Hepatocyte (in vitro differentiated cells): Measurements from ENCODE around the gene LYG1. TPM values are rescaled to one million over a fixed set of nuclear protein-coding genes. Genes with fewer than 3 reads are reported as not detected.

Source experiments
- DNase-seq: peaks from one replicate; pipeline ENCODE4 v3.0.0-alpha.2; 2016; ENCODE audit warnings: low spot score
- H2AFZ ChIP-seq: fragments of 200-600 bp; sonication (generic); 2 replicates; pipeline ENCODE4 v1.6.0; 2016; ENCODE audit warnings: antibody characterized with exemption, mild to moderate bottlenecking
- H3K27ac ChIP-seq: fragments of 200-600 bp; sonication (generic); 2 replicates; pipeline ENCODE4 v1.5.1; 2016; ENCODE audit warnings: mild to moderate bottlenecking
- H3K27me3 ChIP-seq: fragments of 200-600 bp; sonication (generic); 2 replicates; pipeline ENCODE4 v1.6.1; 2016
- H3K36me3 ChIP-seq: fragments of 200-600 bp; sonication (generic); replicated peaks from 2 replicates; pipeline ENCODE4 v1.5.1; 2016; ENCODE audit warnings: low read depth; ENCODE audit not compliant: insufficient read depth
- H3K4me1 ChIP-seq: fragments of 200-600 bp; sonication (generic); 2 replicates; pipeline ENCODE4 v1.5.1; 2016; ENCODE audit warnings: mild to moderate bottlenecking, moderate library complexity; ENCODE audit not compliant: insufficient read depth
- H3K4me2 ChIP-seq: fragments of 200-600 bp; sonication (generic); 2 replicates; pipeline ENCODE4 v1.6.0; 2016
- H3K4me3 ChIP-seq: fragments of 200-600 bp; sonication (generic); 2 replicates; pipeline ENCODE4 v1.5.1; 2016; ENCODE audit warnings: mild to moderate bottlenecking
- H3K79me2 ChIP-seq: fragments of 200-600 bp; sonication (generic); 2 replicates; pipeline ENCODE4 v1.6.0; 2017; ENCODE audit warnings: mild to moderate bottlenecking
- H3K9me2 ChIP-seq: fragments of 200-600 bp; sonication (generic); replicated peaks from 2 replicates; pipeline ENCODE4 v1.6.0; 2017; ENCODE audit warnings: mild to moderate bottlenecking; ENCODE audit not compliant: insufficient read depth
- H3K9me3 ChIP-seq: fragments of 200-600 bp; sonication (generic); 2 replicates; pipeline ENCODE4 v1.5.1; 2016; ENCODE audit warnings: low read depth, mild to moderate bottlenecking
- H4K20me1 ChIP-seq: fragments of 200-600 bp; sonication (generic); 2 replicates; pipeline ENCODE4 v1.6.0; 2016; ENCODE audit warnings: mild to moderate bottlenecking; ENCODE audit not compliant: insufficient read depth, poor library complexity, severe bottlenecking
- EZH2 ChIP-seq: fragments of 200-600 bp; sonication (generic); IDR thresholded peaks from 2 replicates; pipeline ENCODE4 v1.6.1; 2016; ENCODE audit warnings: antibody characterized with exemption, mild to moderate bottlenecking, borderline replicate concordance
- EZH2phosphoT487 ChIP-seq: fragments of 200-600 bp; sonication (generic); IDR thresholded peaks from one replicate; pipeline ENCODE4 v1.6.1; 2018; ENCODE audit warnings: antibody characterized with exemption, mild to moderate bottlenecking, low read depth, moderate library complexity; ENCODE audit not compliant: unreplicated experiment, severe bottlenecking
- WGBS: methylation state at CpG from one replicate; pipeline ENCODE4 v1.1.6; 2016; ENCODE audit warnings: low lambda C conversion rate; ENCODE audit errors: missing lambda C conversion rate; 5-methylcytosine and 5-hydroxymethylcytosine counted together
- polyA plus RNA-seq: library from polyadenylated mRNA; unstranded; fragments of >200 nt; fragmentation: Nextera tagmentation; extraction: Ambion mirVana; gene quantifications from 2 replicates; pipeline ENCODE4 v1.2.1, GENCODE V29; 2016
- total RNA-seq: library from RNA; depleted of rRNA; stranded (reverse); fragments of >200 nt; gene quantifications from 2 replicates; pipeline ENCODE4 v1.2.3, GENCODE V29; 2014
- TF ChIP-seq, protein P1 (sequence below): fragments of 200-600 bp; sonication (generic); IDR thresholded peaks from 2 replicates; pipeline ENCODE4 v1.5.1; 2016; ENCODE audit warnings: antibody characterized with exemption, mild to moderate bottlenecking; ENCODE audit not compliant: poor library complexity

Gene LYG1
- total and polyA plus RNA-seq, 2 experiments from 2014 or later: 0.93 to 2.4 TPM

DNA sequence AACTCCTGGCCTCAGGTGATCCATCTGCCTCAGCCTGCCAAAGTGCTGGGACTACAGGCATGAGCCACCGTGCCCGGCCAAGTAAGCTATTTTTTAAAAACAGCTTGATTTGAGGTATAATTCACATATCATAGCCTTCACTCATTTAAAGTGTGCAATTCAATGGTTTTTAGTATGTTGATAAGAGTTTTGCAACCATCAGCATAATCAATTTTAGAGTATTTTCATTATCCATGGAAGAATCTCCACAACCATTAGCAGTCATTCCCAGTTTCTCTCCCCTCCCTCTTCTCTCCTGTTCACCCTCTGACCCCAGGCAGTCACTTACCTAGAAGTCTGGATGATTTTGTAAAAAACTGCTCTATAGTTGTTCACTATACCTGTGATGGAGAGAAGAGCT is 40.8 kb downstream of the LYG1 start:
- H2AFZ ChIP-seq: no peak overlapping the region
- no peak overlapping the region for H3K27ac ChIP-seq
- no peaks in the 10 kb centered on the region for H3K9me2 ChIP-seq
- DNase-seq: no peak
- H3K9me3 ChIP-seq: no peaks in the 10 kb centered on the region
- H4K20me1 ChIP-seq: no peaks in the 10 kb centered on the region
- H3K4me2 ChIP-seq: no peak overlapping the region
- H3K79me2 ChIP-seq: no peaks in the 10 kb centered on the region
- no peaks in the 10 kb centered on the region for H3K27me3 ChIP-seq
- no peaks in the 10 kb centered on the region for H3K36me3 ChIP-seq
- WGBS: 93% methylated on average over 2 of the region's 2 CpGs
- no peak for TF ChIP-seq EZH2
- no peak for TF ChIP-seq EZH2phosphoT487
- TF ChIP-seq, protein P1, sequence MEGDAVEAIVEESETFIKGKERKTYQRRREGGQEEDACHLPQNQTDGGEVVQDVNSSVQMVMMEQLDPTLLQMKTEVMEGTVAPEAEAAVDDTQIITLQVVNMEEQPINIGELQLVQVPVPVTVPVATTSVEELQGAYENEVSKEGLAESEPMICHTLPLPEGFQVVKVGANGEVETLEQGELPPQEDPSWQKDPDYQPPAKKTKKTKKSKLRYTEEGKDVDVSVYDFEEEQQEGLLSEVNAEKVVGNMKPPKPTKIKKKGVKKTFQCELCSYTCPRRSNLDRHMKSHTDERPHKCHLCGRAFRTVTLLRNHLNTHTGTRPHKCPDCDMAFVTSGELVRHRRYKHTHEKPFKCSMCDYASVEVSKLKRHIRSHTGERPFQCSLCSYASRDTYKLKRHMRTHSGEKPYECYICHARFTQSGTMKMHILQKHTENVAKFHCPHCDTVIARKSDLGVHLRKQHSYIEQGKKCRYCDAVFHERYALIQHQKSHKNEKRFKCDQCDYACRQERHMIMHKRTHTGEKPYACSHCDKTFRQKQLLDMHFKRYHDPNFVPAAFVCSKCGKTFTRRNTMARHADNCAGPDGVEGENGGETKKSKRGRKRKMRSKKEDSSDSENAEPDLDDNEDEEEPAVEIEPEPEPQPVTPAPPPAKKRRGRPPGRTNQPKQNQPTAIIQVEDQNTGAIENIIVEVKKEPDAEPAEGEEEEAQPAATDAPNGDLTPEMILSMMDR: no peak
- H3K4me1 ChIP-seq: no peaks in the 10 kb centered on the region
- no peak overlapping the region for H3K4me3 ChIP-seq

- 95% methylated on average over 4 of the region's 4 CpGs for WGBS
- no peaks in the 10 kb centered on the region for H4K20me1 ChIP-seq
- TF ChIP-seq EZH2phosphoT487: no peak
- no peak for TF ChIP-seq EZH2
- TF ChIP-seq, protein P1: no peak
- no peak for DNase-seq
- no peak overlapping the region for H3K27ac ChIP-seq
- H3K79me2 ChIP-seq: no peaks in the 10 kb centered on the region
- no peak overlapping the region for H3K4me2 ChIP-seq
- no peaks in the 10 kb centered on the region for H3K9me2 ChIP-seq
- no peaks in the 10 kb centered on the region for H3K27me3 ChIP-seq
- H3K9me3 ChIP-seq: no peaks in the 10 kb centered on the region
- no peaks in the 10 kb centered on the region for H3K36me3 ChIP-seq
- H3K4me3 ChIP-seq: no peak overlapping the region
- no peak overlapping the region for H2AFZ ChIP-seq
- no peaks in the 10 kb centered on the region for H3K4me1 ChIP-seq
Measured at GRCh38 chr2:99259465-99259864, 41.5 kb downstream of the LYG1 start.

GRCh38 chr2:99256677-99257076 is 44.3 kb downstream of the LYG1 start:
- Histone ChIP-seq H3K4me3 (no peak overlapping the region), H3K9me3 (no peaks in the 10 kb centered on the region), H3K27me3 (no peaks in the 10 kb centered on the region), H3K36me3 (no peaks in the 10 kb centered on the region), H3K79me2 (no peaks in the 10 kb centered on the region), H4K20me1 (no peaks in the 10 kb centered on the region), H2AFZ (no peak overlapping the region), H3K4me1 (no peaks in the 10 kb centered on the region), H3K9me2 (no peaks in the 10 kb centered on the region), H3K4me2 (no peak overlapping the region), H3K27ac (no peak overlapping the region)
- TF ChIP-seq, protein P1: no peak
- TF ChIP-seq EZH2: no peak
- no peak for TF ChIP-seq EZH2phosphoT487
- WGBS: 93% methylated on average over 2 of the region's 2 CpGs
- DNase-seq: no peak

GRCh38 chr2:99255491-99256318 is 45.3 kb downstream of the LYG1 start, which contains the start of gene LYG2:
TSS of gene LYG2 (minus strand) at chr2:99255666. CDS start at chr2:99254260, 1,406 bp downstream.
- Histone ChIP-seq H3K36me3 (no peaks in the 10 kb centered on the region), H3K9me3 (no peaks in the 10 kb centered on the region), H3K4me2 (no peak within 1 kb of the TSS), H4K20me1 (no peaks in the 10 kb centered on the region), H3K27me3 (no peaks in the 10 kb centered on the region), H3K9me2 (no peaks in the 10 kb centered on the region), H3K4me1 (no peaks in the 10 kb centered on the region), H3K79me2 (no peaks in the 10 kb centered on the region), H3K4me3 (no peak within 1 kb of the TSS), H3K27ac (no peak within 1 kb of the TSS), H2AFZ (no peak within 1 kb of the TSS)
- 91% methylated on average over 7 of the region's 7 CpGs for WGBS
- TF ChIP-seq, protein P1: no peak
- TF ChIP-seq EZH2: no peak
- TF ChIP-seq EZH2phosphoT487: no peak
- no peak for DNase-seq
